ENCODE data around the gene ACOT13.
A peak's percentile ranks its signal among the peaks of the same experiment; 100 is the strongest.
"Not testable (repeated sequence)": the region's sequence is repeated elsewhere in the genome, so short reads cannot be mapped to it uniquely, and the experiment has no call there.

The ACOT13 gene

GRCh38 chr6:24663189-24663588 is 3.7 kb upstream of the ACOT13 start:
- TF ChIP-seq MYC (IDR thresholded peaks at IDR 0.05; ENCODE audit: low read depth, low read length) (no peak), CTCF (IDR thresholded peaks at IDR 0.05; ENCODE audit: low read depth, low read length) (no peak), POLR2A (IDR thresholded peaks at IDR 0.05; ENCODE audit: extremely low read depth, insufficient read length) (no peak)
- TF ChIP-seq, protein P1, sequence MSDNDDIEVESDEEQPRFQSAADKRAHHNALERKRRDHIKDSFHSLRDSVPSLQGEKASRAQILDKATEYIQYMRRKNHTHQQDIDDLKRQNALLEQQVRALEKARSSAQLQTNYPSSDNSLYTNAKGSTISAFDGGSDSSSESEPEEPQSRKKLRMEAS (IDR thresholded peaks at IDR 0.05; ENCODE audit: low read depth, low read length): no peak
- no peak overlapping the region for H3K4me3 ChIP-seq (ENCODE audit: low read depth, low read length)
- no peak for DNase-seq (ENCODE audit: low read depth)

- DNase-seq (ENCODE audit: low read depth): no peak
- peak overlapping the region; percentile 99 for H3K4me3 ChIP-seq (ENCODE audit: low read depth, low read length)
- TF ChIP-seq MYC (IDR thresholded peaks at IDR 0.05; ENCODE audit: low read depth, low read length): no peak
- TF ChIP-seq, protein P1 (IDR thresholded peaks at IDR 0.05; ENCODE audit: low read depth, low read length): no peak
These were observed 2.6 kb upstream of the ACOT13 start for GRCh38 chr6:24664046-24664987.

GRCh38 chr6:24666097-24666640 is 708 bp upstream of the ACOT13 start:
- H3K4me3 ChIP-seq (ENCODE audit: low read depth, low read length): peak overlapping the region; percentile 99
- DNase-seq (ENCODE audit: low read depth): peak; percentile 62
- TF ChIP-seq CTCF (IDR thresholded peaks at IDR 0.05; ENCODE audit: low read depth, low read length): no peak
- no peak for TF ChIP-seq POLR2A (IDR thresholded peaks at IDR 0.05; ENCODE audit: extremely low read depth, insufficient read length)
- no peak for TF ChIP-seq MYC (IDR thresholded peaks at IDR 0.05; ENCODE audit: low read depth, low read length)
- TF ChIP-seq, protein P1 (IDR thresholded peaks at IDR 0.05; ENCODE audit: low read depth, low read length): no peak

- TF ChIP-seq CTCF (IDR thresholded peaks at IDR 0.05; ENCODE audit: low read depth, low read length): no peak
- TF ChIP-seq POLR2A (IDR thresholded peaks at IDR 0.05; ENCODE audit: extremely low read depth, insufficient read length): no peak
- no peak for TF ChIP-seq MYC (IDR thresholded peaks at IDR 0.05; ENCODE audit: low read depth, low read length)
- TF ChIP-seq, protein P1 (IDR thresholded peaks at IDR 0.05; ENCODE audit: low read depth, low read length): no peak
- peak overlapping the region; percentile 87 for H3K4me3 ChIP-seq (ENCODE audit: low read depth, low read length)
- DNase-seq (ENCODE audit: low read depth): peak; percentile 67
These were observed 514 bp downstream of the ACOT13 start for GRCh38 chr6:24667378-24667803.

- peak; percentile 34 for DNase-seq (ENCODE audit: low read depth)
- peak overlapping the region; percentile 87 for H3K4me3 ChIP-seq (ENCODE audit: low read depth, low read length)
These were observed 1.5 kb downstream of the ACOT13 start for GRCh38 chr6:24668066-24668996.

GRCh38 chr6:24668997-24669361 is 2.1 kb downstream of the ACOT13 start:
- TF ChIP-seq CTCF (IDR thresholded peaks at IDR 0.05; ENCODE audit: low read depth, low read length) (no peak), POLR2A (IDR thresholded peaks at IDR 0.05; ENCODE audit: extremely low read depth, insufficient read length) (no peak), MYC (IDR thresholded peaks at IDR 0.05; ENCODE audit: low read depth, low read length) (no peak)
- TF ChIP-seq, protein P1 (IDR thresholded peaks at IDR 0.05; ENCODE audit: low read depth, low read length): no peak
- no peak for DNase-seq (ENCODE audit: low read depth)
- H3K4me3 ChIP-seq (ENCODE audit: low read depth, low read length): no peak overlapping the region

DNA sequence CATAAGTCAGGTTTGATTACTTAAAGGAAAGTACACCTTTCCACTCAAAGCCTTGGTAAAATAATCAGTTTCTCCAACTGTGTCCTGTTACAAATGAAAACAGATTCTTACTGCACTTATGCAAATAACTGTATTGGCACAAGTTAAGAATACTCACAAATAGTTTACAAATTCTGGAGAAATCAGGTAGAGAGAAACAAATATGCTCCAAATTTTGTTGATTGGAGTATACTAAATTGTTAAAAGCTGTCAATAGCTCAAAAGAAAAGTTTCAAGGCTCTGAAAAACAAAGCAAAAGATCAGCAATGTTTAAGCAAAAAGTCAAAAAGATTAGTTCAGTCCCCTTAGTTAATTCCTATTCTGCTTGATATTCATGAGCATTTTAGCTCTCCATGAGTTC is 3.6 kb downstream of the ACOT13 start:
- not testable (repeated sequence) for H3K4me3 ChIP-seq (ENCODE audit: low read depth, low read length); DNase-seq (ENCODE audit: low read depth)

DNA sequence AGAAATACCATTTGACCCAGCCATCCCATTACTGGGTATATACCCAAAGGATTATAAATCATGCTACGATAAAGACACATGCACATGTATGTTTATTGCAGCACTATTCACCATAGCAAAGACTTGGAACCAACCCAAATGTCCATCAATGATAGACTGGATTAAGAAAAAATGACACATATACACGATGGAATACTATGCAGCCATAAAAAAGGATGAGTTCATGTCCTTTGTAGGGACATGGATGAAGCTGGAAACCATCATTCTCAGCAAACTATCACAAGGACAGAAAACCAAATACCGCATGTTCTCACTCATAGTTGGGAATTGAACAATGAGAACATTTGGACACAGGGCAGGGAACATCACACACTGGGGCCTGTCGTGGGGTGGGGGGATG is 4.2 kb downstream of the ACOT13 start:
- not testable (repeated sequence) for DNase-seq (ENCODE audit: low read depth)

More for the DNA sequence above, 4.2 kb downstream of the ACOT13 start:
- not testable (repeated sequence) for H3K4me3 ChIP-seq (ENCODE audit: low read depth, low read length)

All from NB4 (cell line).